Measurements from ENCODE around the gene CACNA1C. TPM values are rescaled to one million over a fixed set of nuclear protein-coding genes. Genes with fewer than 3 reads are reported as not detected.

CACNA1C gene
- total and polyA plus RNA-seq, 10 of the 15 experiments (the other 5 are each of a cell fraction or from before 2014, with no cell fraction given), result under 0.01 to 0.15 (median 0.09) TPM; not detected in 5

GRCh38 chr12:2733493-2734355 lies 680.9 kb downstream of the CACNA1C start:
- Histone ChIP-seq H3K4me1 (ENCODE audit: control insufficient read depth, insufficient read depth, low read length) (no peaks in the 10 kb centered on the region), H3K4me2 (ENCODE audit: control insufficient read depth, insufficient read depth) (no peak overlapping the region), H3K9ac (ENCODE audit: control insufficient read depth, insufficient read depth, low read length) (no peak overlapping the region), H3K27ac (ENCODE audit: control insufficient read depth, insufficient read depth) (no peak overlapping the region), H3K27me3 (replicated peaks in 1 of 2; ENCODE audit: control insufficient read depth in 2 of 2, insufficient read depth in 2 of 2, low read length in 1 of 2) (peaks cover 0 to 7% of the 10 kb centered on the region in 2 experiments), H3K79me2 (ENCODE audit: control insufficient read depth, insufficient read depth, low read length) (no peaks in the 10 kb centered on the region), H2AFZ (ENCODE audit: control insufficient read depth, low read depth, low read length) (no peak overlapping the region), H4K20me1 (ENCODE audit: control insufficient read depth, insufficient read depth) (no peaks in the 10 kb centered on the region), H3K9me3 (replicated peaks; ENCODE audit: control insufficient read depth, insufficient read depth, low read length) (no peaks in the 10 kb centered on the region), H3K36me3 (ENCODE audit: control insufficient read depth in 2 of 2, insufficient read depth in 2 of 2, low read length in 1 of 2) (no peaks in the 10 kb centered on the region), H3K4me3 (no peak overlapping the region)
- in situ Hi-C loops (cut with MboI) (no loop called here), intact Hi-C loops (cut with micrococcal nuclease; ENCODE audit: unreplicated experiment) (no loop called here)
- ChIA-PET RAD21 (ENCODE audit: unreplicated experiment) (no interaction called here), POLR2A (no interaction called here), CTCF (no interaction called here), SMC1A (ENCODE audit: uncharacterized antibody, unreplicated experiment) (interaction anchor here (1.0 kb wide), 1 partner anchor 80 kb away, joined by 3 read pairs; no protein-coding TSS in a partner anchor)
- WGBS (ENCODE audit: insufficient coverage, insufficient replicate concordance, low lambda C conversion rate, missing lambda C conversion rate), result 9% methylated on average over 13 of the region's 13 CpGs
- no TSS peak for BruUV-seq (replicated peaks)
- DNase-seq (ENCODE audit: low read depth, low spot score) (no peak), ATAC-seq (no peak), FAIRE-seq (no peak)
- TF ChIP-seq PAX8 (IDR thresholded peaks at IDR 0.05) (no peak), RELA (IDR thresholded peaks at IDR 0.05; ENCODE audit: borderline replicate concordance, partially characterized antibody) (no peak), CTCF (IDR thresholded peaks at IDR 0.05 in 2 of 3, conservative IDR thresholded peaks at IDR 0.05 in 1 of 3; ENCODE audit: control insufficient read depth in 2 of 3, extremely low read depth in 1 of 3, insufficient read depth in 1 of 3, low read depth in 3 of 3, low read length in 3 of 3) (no peak), MTA3 (IDR thresholded peaks at IDR 0.05; ENCODE audit: borderline replicate concordance, low read length) (no peak), HDAC2 (IDR thresholded peaks at IDR 0.05) (no peak), ZNF24 (IDR thresholded peaks at IDR 0.05) (no peak), SMAD1 (IDR thresholded peaks at IDR 0.05; ENCODE audit: low read depth, partially characterized antibody) (no peak), ZBTB40 (IDR thresholded peaks at IDR 0.05; ENCODE audit: borderline replicate concordance) (no peak), FOS (IDR thresholded peaks at IDR 0.05; ENCODE audit: borderline replicate concordance, extremely low read depth, insufficient read length) (no peak), MLLT1 (IDR thresholded peaks at IDR 0.05) (no peak), USF1 (IDR thresholded peaks at IDR 0.05; ENCODE audit: borderline replicate concordance, extremely low read length, insufficient read depth, low read depth, low read length) (no peak)

All from GM12878 (cell line).